NK-92 (cell line): ENCODE measurements around the gene HPCAL4.

Source experiments
- DNase-seq: peaks from one replicate; lab custom pipeline; 2025; ENCODE audit not compliant: unreplicated experiment; lab: John Stamatoyannopoulos, UW

The HPCAL4 gene

DNA sequence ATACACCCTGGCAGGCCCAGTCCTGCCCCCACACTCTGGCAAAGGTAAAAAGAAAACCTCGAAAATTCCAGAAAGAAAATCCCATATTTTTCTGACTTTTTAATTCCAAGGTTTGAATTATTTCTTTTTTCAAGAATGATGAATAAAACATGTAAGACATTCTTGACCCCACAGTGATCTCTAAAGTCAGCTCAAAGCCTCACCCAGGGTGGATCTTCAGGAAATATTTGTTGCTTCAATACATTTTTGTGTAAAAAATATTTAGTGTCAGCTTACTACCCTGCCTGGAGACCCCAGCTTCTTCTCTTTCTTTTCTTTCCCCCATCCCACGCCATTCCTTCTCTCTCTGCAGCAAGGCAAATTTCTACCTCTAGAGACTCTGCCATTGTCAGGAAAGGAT, 12.3 kb downstream of the HPCAL4 start:
- DNase-seq: no peak

- no peak for DNase-seq
Observed at GRCh38 chr1:39677645-39678044, 13.6 kb downstream of the HPCAL4 start.

DNA sequence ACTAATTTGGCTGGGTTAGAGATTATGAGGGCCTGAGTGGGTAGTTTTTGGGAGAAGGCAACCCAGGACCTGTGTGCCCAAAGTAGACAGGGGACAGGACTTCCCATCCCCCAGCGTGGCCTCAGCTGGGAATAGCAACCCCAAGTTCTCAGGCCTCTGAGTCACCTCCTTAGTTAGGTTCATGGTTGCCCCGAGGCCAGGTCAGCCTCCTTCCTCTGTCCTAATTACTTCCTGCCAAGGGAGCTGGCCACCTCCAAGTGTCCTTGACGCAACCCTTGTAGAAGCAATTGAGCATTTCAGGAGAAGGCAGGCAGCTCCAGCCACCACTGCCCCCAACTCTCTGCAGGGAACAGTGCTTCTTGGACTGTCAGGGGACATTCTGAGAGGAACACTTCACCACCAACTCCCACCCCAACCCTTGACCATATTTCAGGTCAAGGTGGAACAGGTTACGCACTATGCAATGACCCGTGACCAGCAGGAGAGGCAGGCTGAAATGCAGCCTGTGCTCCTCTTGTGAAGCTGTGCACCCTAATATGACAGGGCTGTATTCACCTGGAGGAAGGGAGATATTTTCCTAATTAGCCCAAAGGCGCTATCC, 14.2 kb downstream of the HPCAL4 start:
- no peak for DNase-seq

- DNase-seq: no peak
Observed at GRCh38 chr1:39675220-39675619, 16.0 kb downstream of the HPCAL4 start.

GRCh38 chr1:39673215-39673614, 18.0 kb downstream of the HPCAL4 start:
- no peak for DNase-seq

- no peak for DNase-seq
Observed at GRCh38 chr1:39672551-39672947, 18.7 kb downstream of the HPCAL4 start.

DNA sequence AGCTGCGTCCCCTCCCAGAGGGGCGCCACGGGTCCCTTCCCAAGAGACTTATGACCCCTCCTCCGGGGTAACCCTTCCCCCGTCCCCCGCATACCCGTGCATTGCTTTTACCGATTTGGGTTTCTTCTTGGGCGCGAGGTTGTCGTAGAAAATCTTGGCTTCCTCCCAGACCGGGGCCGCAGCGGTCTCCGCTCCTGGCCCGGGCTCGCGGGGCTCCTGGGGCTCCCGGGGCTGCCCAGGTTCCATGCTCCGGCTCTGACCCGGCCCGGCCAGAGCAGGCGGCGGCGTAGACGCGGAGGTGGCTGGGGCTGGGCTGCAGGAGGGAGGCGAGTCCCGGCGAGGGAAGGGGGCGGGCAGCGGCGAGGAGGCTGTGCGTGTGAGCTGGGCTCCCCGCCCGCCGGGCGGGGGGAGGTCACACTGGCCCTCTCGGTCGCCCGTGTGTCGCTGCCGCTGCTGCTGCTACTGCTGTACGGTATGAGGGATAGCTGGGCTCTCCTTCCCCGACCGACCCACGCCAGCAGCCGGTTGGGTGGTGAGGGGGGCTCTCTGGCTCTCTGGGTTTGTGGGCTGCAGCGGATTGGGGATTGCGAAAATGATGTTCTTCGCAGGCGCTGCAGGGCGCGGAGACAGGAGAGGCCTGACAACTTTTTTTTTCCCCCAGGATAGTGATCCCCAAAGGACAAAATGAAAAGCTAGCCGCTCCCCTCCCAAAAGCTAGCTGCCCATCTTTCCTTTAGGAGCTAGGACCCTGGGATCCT, 19.3 kb downstream of the HPCAL4 start, which contains the start of gene NT5C1A:
TSS of gene NT5C1A (minus strand) at position 315 of the 758 bp plus-strand sequence. CDS start at position 246, 69 bp downstream.
- no peak for DNase-seq

DNA sequence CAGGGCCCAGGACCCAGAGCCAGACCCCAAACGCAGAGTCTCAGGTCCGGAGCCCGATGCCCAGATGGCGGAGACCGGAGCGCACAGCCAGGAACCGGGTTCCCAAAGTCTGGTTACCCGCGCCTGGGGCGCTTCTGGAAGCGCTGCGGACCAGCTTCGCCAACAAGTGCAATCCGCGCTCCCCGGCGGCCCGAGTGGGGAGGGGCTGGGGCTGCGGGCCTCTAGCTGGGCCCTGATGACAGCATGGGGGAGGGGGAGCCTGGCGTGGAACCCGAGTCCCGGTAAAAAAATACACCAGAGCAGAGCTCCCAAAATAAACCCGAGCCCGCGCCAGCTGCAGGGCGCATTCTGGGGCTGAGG, 19.8 kb downstream of the HPCAL4 start:
- no peak for DNase-seq

- DNase-seq: no peak
Observed at GRCh38 chr1:39670689-39671088, 20.5 kb downstream of the HPCAL4 start.

DNA sequence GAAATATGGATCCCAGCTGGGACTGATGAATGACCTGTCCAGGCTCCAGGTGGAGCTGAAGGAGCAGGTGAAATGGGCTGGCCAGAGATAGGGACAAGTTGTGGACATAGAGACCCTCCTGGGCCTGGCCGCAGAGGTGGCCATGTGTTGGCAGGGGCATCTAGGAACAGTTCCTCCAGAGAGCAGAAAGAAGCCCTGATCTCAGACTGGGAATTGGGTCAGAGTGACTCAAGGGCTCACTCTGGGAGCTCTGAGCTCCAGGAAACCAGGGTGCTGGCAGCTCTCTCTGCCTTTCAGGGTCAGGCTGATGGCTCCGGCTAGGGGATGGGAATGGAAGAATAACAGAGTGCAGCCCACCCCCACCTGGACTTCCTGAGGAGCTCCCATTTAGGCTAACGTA, 22.3 kb downstream of the HPCAL4 start:
- no peak for DNase-seq

DNA sequence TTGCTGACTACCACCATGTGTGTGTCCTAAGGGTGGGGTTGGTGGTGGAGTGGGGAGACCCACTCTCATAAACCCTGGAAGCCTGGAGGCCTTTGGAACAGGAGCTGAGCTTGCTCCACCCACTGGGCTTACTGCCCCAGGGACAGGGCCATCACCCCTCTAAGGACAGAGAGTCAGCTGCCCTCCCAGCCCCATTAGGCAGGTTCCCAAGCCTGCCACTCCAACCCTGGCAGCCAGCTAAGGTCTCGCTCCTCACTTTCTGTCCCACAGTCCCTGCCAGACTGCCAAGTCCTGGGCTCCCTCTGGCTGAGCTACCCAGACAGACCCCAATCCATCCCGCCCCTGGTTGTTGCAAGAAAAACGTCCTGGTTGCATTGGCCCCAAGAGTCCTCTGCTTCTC, 23.1 kb downstream of the HPCAL4 start:
- DNase-seq: no peak

- no peak for DNase-seq
Observed at GRCh38 chr1:39666772-39667171, 24.5 kb downstream of the HPCAL4 start.

DNA sequence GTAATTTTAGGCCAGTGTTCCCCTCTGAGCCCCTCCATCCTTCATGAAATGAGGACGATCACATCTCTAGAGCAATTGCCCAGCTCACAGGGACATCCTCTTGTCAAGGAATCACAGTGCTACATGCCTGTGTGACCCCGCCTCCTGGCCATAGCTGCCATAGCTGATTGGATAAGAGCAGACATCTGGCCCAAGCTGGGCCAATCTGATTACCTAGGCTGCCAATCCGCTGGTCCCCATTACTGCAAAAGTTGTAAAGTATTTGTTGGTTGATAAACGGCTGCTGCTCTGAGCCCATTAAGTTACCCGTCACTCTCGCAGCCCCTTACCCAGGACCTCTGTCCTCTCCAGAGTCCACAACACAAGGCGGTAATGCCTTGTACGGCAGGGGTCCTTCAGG, 27.7 kb downstream of the HPCAL4 start:
- no peak for DNase-seq

GRCh38 chr1:39662861-39663260, 28.4 kb downstream of the HPCAL4 start:
- no peak for DNase-seq

DNA sequence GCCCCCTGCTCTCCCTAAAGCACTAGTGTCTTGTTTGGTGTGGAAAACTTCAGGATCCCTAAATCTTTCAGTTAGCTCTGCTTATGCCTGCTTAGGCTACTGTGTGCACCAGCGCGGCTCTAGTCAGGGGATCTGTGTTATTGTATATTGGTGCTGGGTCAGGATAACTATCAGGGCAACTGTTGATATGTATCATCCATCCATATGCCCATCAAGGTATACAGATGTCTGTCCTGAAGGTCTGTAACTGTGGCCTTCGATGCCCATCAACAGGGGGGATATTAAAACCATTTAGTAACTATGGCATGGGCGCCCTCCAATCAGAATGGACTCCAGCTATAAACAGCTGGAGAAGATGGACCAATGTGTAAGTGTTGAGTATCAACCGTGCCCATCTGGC, 31.7 kb downstream of the HPCAL4 start:
- no peak for DNase-seq

DNA sequence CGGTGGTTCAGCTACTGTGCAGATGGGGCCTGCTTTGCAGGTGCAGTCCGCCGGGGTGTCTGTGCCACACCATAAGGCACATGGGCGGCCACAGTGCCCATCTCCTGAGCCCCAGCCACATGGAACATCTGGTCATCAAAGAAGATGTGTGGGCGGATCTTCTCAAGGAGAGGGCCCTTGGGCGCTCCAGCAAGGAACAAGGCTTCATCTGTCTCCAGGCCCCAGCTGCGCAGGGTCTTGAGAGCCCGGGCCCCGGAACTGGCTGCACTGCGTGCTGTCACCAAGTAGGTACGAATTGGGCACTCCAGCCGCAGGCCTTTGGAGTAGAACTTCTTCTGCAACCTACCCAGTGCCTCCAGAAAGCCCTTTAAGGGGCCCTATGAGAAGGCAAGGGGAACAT, 32.1 kb downstream of the HPCAL4 start:
- no peak for DNase-seq

GRCh38 chr1:39657923-39658485, 33.2 kb downstream of the HPCAL4 start:
- DNase-seq: no peak

DNA sequence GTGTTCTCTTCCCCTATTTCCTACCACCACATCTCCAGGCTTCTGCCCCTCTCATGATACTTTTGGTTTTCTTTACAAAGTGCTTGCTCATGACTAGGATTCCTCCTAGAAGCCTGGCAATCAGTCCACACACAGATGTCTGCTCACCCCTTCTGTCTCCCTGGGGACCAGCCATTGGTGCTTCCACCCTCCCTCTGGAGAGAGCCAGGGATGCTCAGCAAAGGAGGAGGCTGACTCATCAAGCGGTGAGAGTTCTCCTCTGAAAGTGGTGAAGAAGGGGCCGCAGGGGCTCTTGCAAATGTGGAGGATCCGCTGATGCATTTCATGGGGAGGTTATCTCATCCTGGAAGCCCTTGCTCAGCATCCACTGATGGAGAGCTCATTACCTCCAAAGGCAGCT, 33.8 kb downstream of the HPCAL4 start:
- no peak for DNase-seq

- DNase-seq: no peak
Observed at GRCh38 chr1:39656391-39656790, 34.8 kb downstream of the HPCAL4 start.

DNA sequence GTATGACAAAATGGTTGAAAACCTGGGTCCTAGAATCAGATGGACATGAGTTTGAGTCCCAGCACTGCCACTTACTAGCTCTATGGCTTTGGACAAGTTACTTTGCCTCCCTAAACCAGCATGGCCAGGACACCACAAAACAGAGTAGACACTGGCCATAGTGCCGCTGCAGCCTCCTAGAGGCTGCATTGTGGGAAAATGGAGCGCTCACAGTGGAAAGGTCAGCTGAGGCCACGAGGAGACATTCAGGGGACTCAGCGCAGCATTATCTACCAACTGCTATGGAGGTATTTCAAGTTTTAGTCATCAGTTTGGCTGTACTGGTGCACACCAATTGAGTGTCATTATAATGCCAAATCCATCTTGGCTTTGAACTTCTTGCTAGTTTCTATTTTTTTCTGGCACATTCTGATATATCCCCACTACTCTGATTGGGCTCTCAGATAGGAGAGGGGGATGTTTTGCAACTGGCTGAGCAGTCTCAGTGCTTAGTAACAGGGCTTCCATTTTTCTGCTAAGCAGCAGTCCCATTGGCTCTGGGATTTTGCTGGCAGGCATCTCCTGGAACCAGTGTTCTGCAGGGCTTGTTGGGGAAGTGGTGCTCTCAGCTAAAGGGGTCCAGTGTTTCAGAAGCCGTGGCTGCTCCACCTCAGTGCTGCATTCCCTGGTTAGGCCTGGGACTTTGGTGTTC, 35.5 kb downstream of the HPCAL4 start:
- DNase-seq: no peak

DNA sequence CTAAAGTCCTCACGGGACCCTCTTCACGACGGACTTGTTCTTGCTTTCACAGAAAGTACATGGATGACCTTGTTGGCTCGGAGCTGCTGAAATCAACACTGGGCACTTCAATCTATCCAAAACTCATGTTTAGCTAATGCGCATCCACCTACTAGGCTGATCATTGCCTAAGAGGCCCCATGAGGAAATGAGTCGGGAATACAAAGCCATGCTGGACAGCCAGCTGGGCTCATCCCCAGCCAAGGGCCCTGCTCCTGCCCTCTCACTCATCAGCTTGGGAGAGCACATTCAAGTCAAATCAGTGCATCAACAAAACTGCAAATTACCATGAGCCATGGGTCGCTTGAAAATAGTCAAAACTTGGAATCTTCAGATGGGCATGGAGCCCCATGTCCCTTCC, 36.9 kb downstream of the HPCAL4 start:
- DNase-seq: no peak

DNA sequence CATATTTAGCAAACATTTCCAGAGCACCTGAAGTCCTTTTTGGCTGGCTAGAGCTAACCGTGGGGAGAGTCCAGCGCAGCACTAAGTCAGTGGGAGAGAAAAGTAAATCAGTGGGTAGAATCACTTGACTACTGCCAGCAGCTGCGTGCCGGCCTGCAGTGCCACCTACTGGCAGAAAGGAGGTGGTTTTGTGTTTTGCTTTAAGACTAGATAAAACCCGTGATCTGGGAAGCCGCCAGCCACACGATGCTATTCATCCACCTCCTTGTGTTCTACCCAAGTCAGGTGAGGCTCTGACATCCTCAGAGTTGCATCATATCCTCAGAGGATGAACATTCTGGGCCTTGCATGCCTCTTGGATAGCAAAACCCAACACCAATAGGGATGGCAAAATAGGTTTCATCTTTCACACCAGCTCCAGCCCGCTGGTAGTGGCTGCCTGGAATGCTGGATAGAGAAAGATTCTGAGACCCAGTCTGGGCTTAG, 37.6 kb downstream of the HPCAL4 start:
- no peak for DNase-seq
